NOMO-1 treated with DMSO at 0.1 percent for 48 hours (cell line): ENCODE data around the gene CCAR1.
A peak's percentile ranks its signal among the peaks of the same experiment; 100 is the strongest.
"Not testable (repeated sequence)": the region's sequence is repeated elsewhere in the genome, so short reads cannot be mapped to it uniquely, and the experiment has no call there.

Experiments
- DNase-seq: peaks from one replicate; lab custom pipeline; 2025; ENCODE audit not compliant: unreplicated experiment; lab: John Stamatoyannopoulos, UW

The CCAR1 gene, protein sequence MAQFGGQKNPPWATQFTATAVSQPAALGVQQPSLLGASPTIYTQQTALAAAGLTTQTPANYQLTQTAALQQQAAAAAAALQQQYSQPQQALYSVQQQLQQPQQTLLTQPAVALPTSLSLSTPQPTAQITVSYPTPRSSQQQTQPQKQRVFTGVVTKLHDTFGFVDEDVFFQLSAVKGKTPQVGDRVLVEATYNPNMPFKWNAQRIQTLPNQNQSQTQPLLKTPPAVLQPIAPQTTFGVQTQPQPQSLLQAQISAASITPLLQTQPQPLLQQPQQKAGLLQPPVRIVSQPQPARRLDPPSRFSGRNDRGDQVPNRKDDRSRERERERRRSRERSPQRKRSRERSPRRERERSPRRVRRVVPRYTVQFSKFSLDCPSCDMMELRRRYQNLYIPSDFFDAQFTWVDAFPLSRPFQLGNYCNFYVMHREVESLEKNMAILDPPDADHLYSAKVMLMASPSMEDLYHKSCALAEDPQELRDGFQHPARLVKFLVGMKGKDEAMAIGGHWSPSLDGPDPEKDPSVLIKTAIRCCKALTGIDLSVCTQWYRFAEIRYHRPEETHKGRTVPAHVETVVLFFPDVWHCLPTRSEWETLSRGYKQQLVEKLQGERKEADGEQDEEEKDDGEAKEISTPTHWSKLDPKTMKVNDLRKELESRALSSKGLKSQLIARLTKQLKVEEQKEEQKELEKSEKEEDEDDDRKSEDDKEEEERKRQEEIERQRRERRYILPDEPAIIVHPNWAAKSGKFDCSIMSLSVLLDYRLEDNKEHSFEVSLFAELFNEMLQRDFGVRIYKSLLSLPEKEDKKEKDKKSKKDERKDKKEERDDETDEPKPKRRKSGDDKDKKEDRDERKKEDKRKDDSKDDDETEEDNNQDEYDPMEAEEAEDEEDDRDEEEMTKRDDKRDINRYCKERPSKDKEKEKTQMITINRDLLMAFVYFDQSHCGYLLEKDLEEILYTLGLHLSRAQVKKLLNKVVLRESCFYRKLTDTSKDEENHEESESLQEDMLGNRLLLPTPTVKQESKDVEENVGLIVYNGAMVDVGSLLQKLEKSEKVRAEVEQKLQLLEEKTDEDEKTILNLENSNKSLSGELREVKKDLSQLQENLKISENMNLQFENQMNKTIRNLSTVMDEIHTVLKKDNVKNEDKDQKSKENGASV

DNA sequence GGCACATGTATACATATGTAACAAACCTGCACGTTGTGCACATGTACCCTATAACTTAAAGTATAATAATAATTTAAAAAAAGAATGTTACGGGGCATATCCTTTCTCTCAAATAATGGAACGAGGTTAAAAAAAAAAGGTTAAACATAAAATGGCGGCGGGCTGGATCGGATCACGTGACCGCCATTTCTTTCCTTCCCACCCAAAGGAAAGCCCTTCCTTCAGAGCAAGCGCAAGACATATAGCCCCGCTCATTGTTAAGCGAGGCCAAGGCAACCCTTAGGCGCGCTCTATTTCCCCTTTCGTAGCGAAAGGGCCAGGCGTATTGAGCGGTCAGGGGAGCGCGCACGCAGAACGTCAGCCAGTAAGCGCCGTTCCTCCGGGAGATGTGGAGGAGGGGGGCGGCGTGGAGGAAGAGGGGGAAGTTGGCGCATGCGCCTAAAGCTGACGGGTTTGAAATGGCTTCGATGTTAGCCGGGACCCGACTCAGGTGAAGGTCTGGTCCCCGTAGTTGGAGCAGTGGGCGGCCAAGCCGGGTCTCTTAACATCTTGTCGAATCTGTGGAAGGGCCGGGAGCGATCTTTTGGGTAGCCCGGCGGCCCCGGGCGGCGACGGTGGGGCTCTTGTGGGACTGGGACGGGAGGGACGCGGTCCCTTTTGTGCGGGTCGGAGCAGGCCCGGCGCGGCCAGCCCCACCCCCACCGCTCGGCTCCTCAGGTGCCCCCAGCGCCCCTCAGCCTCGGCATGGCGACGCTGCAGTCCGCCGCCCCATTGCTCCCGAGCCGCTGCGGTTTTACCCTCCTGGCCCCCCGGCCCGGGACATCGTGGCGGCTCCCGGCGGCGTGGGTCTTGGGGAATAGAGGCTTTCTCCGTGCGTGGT is at the start of gene CCAR1:
TSS of gene CCAR1 (plus strand) at position 447 of the 880 bp plus-strand sequence. CDS start 1,266 bp downstream, outside the sequence.
- DNase-seq = peak; percentile 99

DNA sequence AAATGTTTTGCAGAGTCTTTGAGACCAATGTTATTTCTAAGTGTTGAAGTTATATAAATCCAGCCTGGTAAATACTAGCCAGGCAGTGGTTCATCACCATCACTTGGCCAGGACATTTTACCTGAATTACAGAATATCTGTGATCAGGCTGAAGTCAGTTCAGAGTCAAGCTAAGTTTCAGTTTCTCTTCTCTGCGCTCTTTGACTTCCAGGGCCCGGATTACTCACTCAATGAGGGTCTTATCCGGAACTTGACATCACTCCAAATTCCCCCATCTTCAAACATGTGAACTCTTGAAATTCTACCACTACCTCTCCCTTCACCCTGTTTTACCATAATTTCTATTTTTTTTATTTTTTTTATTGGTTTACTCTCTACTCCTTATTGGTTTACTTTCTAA is 36.6 kb upstream of the CCAR1 start:
- no peak for DNase-seq

DNA sequence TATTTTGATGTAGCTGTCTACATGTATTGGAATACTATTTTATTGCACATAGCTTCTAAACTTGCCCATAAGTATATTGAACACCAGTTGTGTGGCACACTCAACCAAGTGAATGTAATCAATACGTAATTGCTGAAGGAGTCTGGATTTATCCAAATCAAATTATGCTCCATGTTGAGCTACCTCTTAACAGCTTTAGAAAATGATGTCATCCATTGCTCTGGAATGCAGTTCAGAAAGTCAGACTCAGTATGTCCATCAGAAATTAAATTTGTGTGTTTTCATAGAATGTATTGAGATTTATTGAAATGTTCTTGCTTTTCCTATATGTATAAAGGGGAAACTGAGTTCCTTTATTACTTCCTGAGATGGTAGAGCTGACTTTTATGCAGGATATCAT is 25.0 kb upstream of the CCAR1 start:
- no peak for DNase-seq

- DNase-seq = no peak
Measured at GRCh38 chr10:68697106-68697505, 23.9 kb upstream of the CCAR1 start.

DNA sequence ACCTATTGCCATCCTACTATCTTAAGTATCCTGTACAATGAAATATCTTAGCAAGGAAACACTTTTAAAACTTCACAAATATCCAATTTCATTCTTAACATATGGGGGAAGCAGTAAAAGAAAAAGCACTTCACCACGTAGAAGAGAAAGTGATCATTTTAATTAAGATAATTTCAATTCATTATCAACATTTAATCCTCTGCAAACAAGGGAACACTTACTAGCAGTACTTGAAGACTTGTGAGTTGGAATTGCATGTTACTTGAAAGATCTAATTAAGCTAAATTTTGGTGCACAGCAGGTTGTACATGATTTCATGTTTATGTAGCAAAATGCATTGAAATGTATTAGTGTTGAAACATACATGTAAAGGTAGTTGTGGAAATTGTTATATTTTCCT is 20.8 kb upstream of the CCAR1 start:
- no peak for DNase-seq

DNA sequence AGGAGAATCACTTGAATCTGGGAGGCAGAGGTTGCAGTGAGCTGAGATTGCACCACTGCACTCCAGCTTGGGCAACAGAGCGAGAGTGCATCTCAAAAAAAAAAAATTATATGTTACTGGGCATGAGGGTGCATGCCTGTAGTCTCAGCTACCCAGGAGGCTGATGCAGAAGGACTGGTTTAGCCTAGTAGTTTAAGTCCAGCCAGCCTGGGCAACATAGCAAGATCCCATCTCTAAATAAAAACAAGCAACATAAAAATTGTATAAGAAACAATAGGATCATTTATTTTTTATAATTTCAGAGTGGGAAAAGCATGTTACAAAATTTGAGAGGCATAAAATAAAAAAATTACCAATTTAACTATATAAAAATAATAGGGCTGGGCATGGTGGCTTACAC is 15.5 kb upstream of the CCAR1 start:
- no peak for DNase-seq

DNA sequence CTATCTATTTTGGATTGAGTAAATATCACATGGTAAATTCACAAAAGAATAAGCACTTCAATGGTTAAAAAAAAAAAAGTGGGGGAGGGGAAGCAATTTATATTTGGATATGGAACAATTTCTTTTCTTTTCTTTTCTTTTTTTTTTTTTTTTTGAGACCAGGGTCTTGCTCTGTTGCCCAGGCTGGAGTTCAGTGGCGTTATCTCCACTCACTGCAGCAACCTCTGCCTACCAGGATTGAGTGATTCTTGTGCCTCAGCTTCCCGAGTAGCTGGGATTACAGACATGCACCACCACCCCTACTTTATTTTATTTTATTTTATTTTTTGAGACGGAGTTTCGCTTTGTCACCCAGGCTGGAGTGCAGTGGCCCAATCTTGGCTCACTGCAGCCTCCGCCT is 12.1 kb upstream of the CCAR1 start:
- not testable (repeated sequence) for DNase-seq

DNA sequence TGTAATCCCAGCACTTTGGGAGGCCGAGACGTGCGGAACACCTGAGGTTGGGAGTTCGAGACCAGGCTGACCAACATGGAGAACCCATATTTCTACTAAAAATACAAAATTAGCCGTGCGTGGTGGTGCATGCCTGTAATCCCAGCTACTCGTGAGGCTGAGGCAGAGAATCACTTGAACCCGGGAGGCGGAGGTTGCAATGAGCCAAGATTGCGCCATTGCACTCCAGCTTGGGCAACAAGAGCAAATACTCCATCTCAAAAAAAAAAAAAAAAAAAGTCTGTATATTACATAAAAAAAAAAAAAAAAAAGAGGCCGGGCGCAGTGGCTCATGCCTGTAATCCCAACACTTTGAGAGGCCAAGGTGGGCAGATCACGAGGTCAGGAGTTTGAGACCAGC is 8.0 kb upstream of the CCAR1 start:
- DNase-seq = not testable (repeated sequence)

- DNase-seq = no peak
Measured at GRCh38 chr10:68717435-68717834, 3.6 kb upstream of the CCAR1 start.

DNA sequence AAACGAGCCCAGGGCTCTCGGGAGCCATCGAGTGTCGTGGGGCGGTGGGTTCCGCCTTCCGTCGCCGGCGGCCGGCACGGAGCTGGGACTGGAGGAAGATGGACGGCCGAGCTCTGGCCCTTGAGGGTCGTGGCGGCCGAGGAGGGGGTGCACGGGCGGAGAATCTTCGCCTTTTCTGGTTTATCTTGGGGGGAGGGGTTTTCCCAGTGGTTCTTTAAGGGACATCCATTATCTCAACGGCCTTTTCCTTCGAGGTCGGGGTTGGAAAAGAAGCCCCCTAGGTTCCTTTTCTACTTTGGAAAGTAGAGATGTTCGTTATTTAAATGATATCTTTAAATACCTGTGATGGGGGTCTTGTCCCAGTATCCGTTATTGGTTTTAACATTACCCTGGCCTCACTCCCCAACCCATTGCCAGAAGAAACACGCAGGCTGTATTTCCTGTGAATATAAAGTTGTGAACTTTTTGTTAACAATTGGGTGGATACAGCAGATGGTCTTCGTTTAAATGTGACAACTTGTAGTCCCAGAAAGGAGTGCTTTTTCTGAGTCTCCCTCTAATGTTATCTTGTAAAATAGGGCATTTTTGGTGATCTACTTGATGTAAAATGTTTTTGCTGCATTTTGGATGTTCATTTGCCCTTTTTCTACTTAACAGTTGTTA is 765 bp downstream of the CCAR1 start:
- no peak for DNase-seq

DNA sequence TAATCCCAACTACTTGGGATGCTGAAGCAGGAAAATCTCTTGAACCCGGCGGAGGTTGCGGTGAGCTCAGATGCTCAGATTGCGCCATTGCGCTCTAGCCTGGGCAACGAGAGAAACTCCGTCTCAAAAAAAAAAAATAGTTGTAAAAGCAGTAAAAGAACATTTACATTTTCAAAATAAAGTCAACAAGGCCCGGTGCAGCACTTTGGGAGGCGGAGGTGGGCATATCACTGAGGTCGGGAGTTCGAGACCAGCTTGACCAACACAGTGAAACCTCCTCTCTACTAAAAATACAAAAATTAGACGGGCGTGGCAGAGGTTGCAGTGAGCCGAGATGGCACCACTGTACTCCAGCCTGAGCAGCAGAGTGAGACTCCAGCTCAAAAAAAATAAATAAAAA is 4.0 kb downstream of the CCAR1 start:
- no peak for DNase-seq

DNA sequence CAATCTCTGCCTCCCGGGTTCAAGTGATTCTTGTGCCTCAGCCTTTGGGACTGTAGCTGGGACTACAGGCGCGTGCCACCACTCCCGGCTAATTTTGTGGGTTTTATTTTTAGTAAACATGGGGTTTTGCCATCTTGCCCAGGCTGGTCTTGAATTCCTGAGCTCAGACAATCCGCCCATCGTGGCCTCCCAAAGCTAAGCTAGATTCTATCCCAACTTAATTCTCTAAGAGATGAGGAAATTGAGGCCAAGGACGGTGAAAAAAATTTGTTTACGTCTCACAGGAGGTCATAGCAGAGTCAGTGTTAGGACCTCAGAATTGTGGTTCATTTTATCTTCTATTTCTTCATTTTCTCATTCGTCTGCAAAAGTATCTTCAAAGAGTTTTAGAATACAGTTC is 6.1 kb downstream of the CCAR1 start:
- DNase-seq = no peak

DNA sequence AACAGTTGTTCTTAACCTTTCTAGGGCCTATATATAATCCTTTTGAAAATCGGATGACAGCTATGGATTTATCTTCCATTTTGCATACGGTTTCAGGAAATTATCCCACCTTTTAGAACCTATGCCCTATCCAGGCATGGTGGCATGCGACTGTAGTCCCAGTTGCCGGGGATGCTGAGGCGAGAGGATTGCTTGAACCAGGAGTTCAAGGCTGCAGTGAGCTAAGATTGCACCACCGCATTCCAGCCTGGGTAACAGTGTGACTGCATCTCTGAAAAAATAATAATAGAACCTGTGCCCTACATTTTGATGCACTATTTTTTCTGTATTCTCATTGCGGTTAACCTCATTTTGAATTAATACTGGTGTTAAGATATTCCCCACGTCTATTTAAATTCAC is 11.6 kb downstream of the CCAR1 start:
- DNase-seq = no peak

GRCh38 chr10:68734349-68734748 is 13.3 kb downstream of the CCAR1 start:
- no peak for DNase-seq

GRCh38 chr10:68735119-68735518 is 14.1 kb downstream of the CCAR1 start:
- no peak for DNase-seq

- DNase-seq = not testable (repeated sequence)
Measured at GRCh38 chr10:68735739-68736138, 14.7 kb downstream of the CCAR1 start.

- DNase-seq = not testable (repeated sequence)
Measured at GRCh38 chr10:68740676-68741075, 19.6 kb downstream of the CCAR1 start.

- DNase-seq = no peak
Measured at GRCh38 chr10:68742397-68742796, 21.4 kb downstream of the CCAR1 start.

DNA sequence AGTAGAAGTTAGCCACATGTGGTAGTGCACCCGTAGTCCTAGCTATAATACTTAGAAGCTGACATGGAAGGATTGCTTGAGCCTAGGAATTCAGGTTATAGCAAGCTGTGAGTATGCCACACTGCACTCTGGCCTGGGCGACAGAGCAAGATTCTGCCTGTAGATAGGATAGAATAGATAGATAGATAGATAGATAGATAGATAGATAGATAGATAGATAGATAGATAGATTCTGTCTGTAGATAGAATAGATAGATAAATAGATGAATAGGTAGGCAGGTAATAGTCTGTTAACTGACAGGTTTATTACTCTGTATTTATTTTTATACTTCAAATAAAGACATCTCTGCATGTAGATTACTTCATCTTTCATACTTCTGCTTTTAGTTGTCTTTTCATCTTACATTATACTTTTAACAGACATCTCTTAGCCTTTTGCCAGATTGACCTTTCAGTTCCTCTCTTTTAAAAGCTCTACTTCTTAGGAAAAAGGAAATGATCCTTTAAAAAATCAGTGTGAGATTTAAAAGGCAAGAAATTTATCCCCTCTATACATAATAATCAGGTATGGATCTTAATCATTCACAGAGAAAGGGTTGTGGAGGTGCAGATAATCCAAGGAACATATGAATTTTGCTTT is 31.8 kb downstream of the CCAR1 start:
- DNase-seq = peak; percentile 69

GRCh38 chr10:68756246-68756645 is 35.2 kb downstream of the CCAR1 start:
- DNase-seq = no peak
